HCT116 (cell line): ENCODE measurements around the gene CHD1. TPM values are rescaled to one million over a fixed set of nuclear protein-coding genes. Genes with fewer than 3 reads are reported as not detected.

Experiments
- ATAC-seq: fragments of 200-7000 bp; cut with Tn5 transposase; 2 replicates; pipeline ENCODE4 v1.9.1; 2020; ENCODE audit warnings: mild to moderate bottlenecking, moderate library complexity
- BruUV-seq: library from RNA; stranded (reverse); fragments of 400-500 nt; replicated peaks from 2 replicates; lab custom pipeline; 2021; lab: Mats Ljungman, UMichigan
- CTCF ChIA-PET: fragments of 300-600 bp; sonication (Branson Sonifier 250); formaldehyde crosslinking; loops from one replicate; lab custom pipeline; 2021; ENCODE audit warnings: antibody characterized with exemption; lab: Charles Lee
- POLR2A ChIA-PET: fragments of 300-600, 350-600 bp; sonication (Branson Sonifier 250); formaldehyde crosslinking; loops from one replicate; lab custom pipeline; 2021; ENCODE audit warnings: antibody characterized with exemption; lab: Charles Lee
- RAD21 ChIA-PET, 2 experiments: fragments of 300-600 bp; sonication (Branson Sonifier 250); formaldehyde crosslinking; loops; one replicate each; lab custom pipeline; 2023; ENCODE audit warnings: low total read pairs in 2 of 2; ENCODE audit not compliant: uncharacterized antibody in 2 of 2, unreplicated experiment in 2 of 2, low non-redundant PET in 1 of 2; lab: Charles Lee
- DNase-seq: peaks from one replicate; pipeline ENCODE4 v3.0.0-alpha.2; 2010; ENCODE audit warnings: low read depth, low spot score
- H2AFZ ChIP-seq: fragments of 200-600 bp; shearing (Covaris generic), sonication (generic); 2 replicates; pipeline ENCODE4 v1.6.1; 2017; ENCODE audit warnings: low read depth, mixed run types, mixed read lengths, antibody characterized with exemption, low read length; ENCODE audit not compliant: poor library complexity, severe bottlenecking
- H3K27ac ChIP-seq: 2 replicates; pipeline ENCODE4 v1.5.1; 2012; ENCODE audit warnings: low read depth, low read length
- H3K27me3 ChIP-seq: fragments of 200-600 bp; sonication (generic); 2 replicates; pipeline ENCODE4 v1.6.1; 2016; ENCODE audit warnings: mixed run types, low read length, mixed read lengths; ENCODE audit not compliant: insufficient read depth
- H3K36me3 ChIP-seq, 2 experiments: fragments of 200-500 bp in 1 of 2; fragments of 200-600 bp in 1 of 2; sonication (Bioruptor generic) in 1 of 2; sonication (generic) in 1 of 2; 2 replicates each; pipeline versions ENCODE4 v1.5.1 to v1.6.1; 2014 to 2016; ENCODE audit warnings: low read length in 2 of 2, inconsistent platforms in 1 of 2, mixed read lengths in 1 of 2, mixed run types in 1 of 2; ENCODE audit not compliant: insufficient read depth in 2 of 2, control insufficient read depth in 1 of 2
- H3K4me1 ChIP-seq, 2 experiments: fragments of 200-600 bp in 1 of 2; sonication (generic) in 1 of 2; 2 replicates each; pipeline versions ENCODE4 v1.5.1 to v1.6.1; 2012 to 2017; ENCODE audit warnings: low read length in 2 of 2, inconsistent platforms in 1 of 2, mild to moderate bottlenecking in 1 of 2, mixed read lengths in 1 of 2, mixed run types in 1 of 2, moderate library complexity in 1 of 2; ENCODE audit not compliant: insufficient read depth in 2 of 2, control insufficient read depth in 1 of 2
- H3K4me2 ChIP-seq: fragments of 200-600 bp; sonication (generic); 2 replicates; pipeline ENCODE4 v1.6.1; 2017; ENCODE audit warnings: mixed run types, low read length, mixed read lengths
- H3K4me3 ChIP-seq, 2 experiments: fragments of 200-600 bp in 1 of 2; sonication (generic) in 1 of 2; replicated peaks in 1 of 2; 2 replicates each; pipeline ENCODE4 v1.5.1; 2011 to 2016; ENCODE audit warnings: low read length in 2 of 2, control low read depth in 1 of 2, low read depth in 1 of 2, mild to moderate bottlenecking in 1 of 2, mixed read lengths in 1 of 2, mixed run types in 1 of 2
- H3K79me2 ChIP-seq: fragments of 200-600 bp; sonication (generic); 2 replicates; pipeline ENCODE4 v1.6.1; 2017; ENCODE audit warnings: mild to moderate bottlenecking, mixed run types, low read length, moderate library complexity, mixed read lengths; ENCODE audit not compliant: insufficient read depth
- H3K9ac ChIP-seq: fragments of 200-600 bp; sonication (generic); 2 replicates; pipeline ENCODE4 v1.6.1; 2016; ENCODE audit warnings: low read length, mixed read lengths
- H3K9me2 ChIP-seq: fragments of 200-600 bp; sonication (generic), shearing (Covaris generic); 2 replicates; pipeline ENCODE4 v1.6.1; 2017; ENCODE audit warnings: mixed run types, mild to moderate bottlenecking, moderate library complexity; ENCODE audit not compliant: insufficient read depth
- H3K9me3 ChIP-seq, 2 experiments: fragments of 200-500 bp in 1 of 2; fragments of 200-600 bp in 1 of 2; sonication (Bioruptor generic) in 1 of 2; sonication (generic) in 1 of 2; 2 replicates each; pipeline ENCODE4 v1.6.1; 2014 to 2017; ENCODE audit warnings: low read length in 2 of 2, mixed read lengths in 2 of 2, inconsistent platforms in 1 of 2, low read depth in 1 of 2, mild to moderate bottlenecking in 1 of 2, mixed run types in 1 of 2, moderate library complexity in 1 of 2; ENCODE audit not compliant: control insufficient read depth in 1 of 2, insufficient read depth in 1 of 2
- H4K20me1 ChIP-seq: fragments of 200-600 bp; sonication (generic), shearing (Covaris generic); 2 replicates; pipeline ENCODE4 v1.6.1; 2017; ENCODE audit warnings: mixed run types, mild to moderate bottlenecking, moderate library complexity; ENCODE audit not compliant: insufficient read depth
- EGR1 ChIP-seq: IDR thresholded peaks from 2 replicates; pipeline ENCODE4 v1.6.1; 2012; ENCODE audit warnings: low read depth
- EZH2 ChIP-seq: fragments of 200-600 bp; sonication (generic); IDR thresholded peaks from 2 replicates; pipeline ENCODE4 v1.6.1; 2017; ENCODE audit warnings: antibody characterized with exemption, mixed run types
- POLR2A ChIP-seq: IDR thresholded peaks from 2 replicates; pipeline ENCODE4 v1.7.0; 2011; ENCODE audit warnings: borderline replicate concordance; ENCODE audit not compliant: insufficient read depth, insufficient read length; ENCODE audit errors: extremely low read depth
- POLR2AphosphoS5 ChIP-seq: IDR thresholded peaks from 2 replicates; pipeline ENCODE4 v1.6.1; 2011; ENCODE audit warnings: mild to moderate bottlenecking, low read depth, low read length, moderate library complexity
- TCF7L2 ChIP-seq: IDR thresholded peaks from 2 replicates; pipeline ENCODE4 v1.7.0; 2011; ENCODE audit warnings: borderline replicate concordance, inconsistent platforms; ENCODE audit not compliant: insufficient read depth, insufficient read length; ENCODE audit errors: extremely low read depth
- intact Hi-C: fragments of 100-400 bp; cut with micrococcal nuclease; formaldehyde crosslinking; loops from 2 replicates; pipeline ENCODE4 v1.10.0; 2022
- total RNA-seq: library from RNA; stranded (reverse); gene quantifications from one replicate; pipeline ENCODE4 v1.2.1, GENCODE V29; 2021; ENCODE audit not compliant: unreplicated experiment
- TF ChIP-seq, protein P1 (sequence below): IDR thresholded peaks from 2 replicates; pipeline ENCODE4 v1.6.1; 2011; ENCODE audit warnings: mild to moderate bottlenecking, low read length, moderate library complexity; ENCODE audit not compliant: insufficient replicate concordance; ENCODE audit errors: extremely low read depth

Gene CHD1
- total RNA-seq, 1 experiment from 2014 or later, result 43.9 TPM

DNA sequence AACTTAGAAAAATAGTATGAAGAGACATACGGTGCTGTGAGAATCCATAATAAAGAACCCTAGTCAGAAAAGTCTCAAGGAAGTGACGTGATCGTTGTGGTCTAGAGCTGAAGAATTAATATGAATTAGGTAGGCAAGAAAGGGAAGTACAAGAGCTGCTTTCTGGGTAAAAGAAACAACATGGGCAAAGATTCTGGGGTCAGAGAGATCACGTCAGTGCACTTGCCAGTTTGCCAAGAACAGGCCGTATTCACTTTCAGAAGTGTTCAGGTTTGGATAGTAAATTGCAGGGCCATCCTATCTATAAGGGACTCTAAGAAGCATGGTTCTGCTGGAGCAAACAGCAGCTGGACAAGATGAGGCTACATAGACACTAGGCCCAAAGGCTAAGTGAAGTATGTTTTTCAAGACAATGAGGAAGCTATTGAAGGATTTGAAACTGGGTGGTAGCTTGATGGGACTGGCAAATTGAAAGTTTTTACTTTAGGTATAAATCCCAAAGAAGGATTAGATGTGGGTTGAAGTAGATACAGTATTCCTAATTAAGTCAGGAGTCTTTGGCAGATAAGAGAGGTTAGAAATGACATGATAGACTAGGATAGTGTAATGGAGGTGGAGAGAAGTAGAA is 4.8 kb upstream of the CHD1 start (continued):
- TF ChIP-seq EZH2, result no peak
- TF ChIP-seq, protein P1, sequence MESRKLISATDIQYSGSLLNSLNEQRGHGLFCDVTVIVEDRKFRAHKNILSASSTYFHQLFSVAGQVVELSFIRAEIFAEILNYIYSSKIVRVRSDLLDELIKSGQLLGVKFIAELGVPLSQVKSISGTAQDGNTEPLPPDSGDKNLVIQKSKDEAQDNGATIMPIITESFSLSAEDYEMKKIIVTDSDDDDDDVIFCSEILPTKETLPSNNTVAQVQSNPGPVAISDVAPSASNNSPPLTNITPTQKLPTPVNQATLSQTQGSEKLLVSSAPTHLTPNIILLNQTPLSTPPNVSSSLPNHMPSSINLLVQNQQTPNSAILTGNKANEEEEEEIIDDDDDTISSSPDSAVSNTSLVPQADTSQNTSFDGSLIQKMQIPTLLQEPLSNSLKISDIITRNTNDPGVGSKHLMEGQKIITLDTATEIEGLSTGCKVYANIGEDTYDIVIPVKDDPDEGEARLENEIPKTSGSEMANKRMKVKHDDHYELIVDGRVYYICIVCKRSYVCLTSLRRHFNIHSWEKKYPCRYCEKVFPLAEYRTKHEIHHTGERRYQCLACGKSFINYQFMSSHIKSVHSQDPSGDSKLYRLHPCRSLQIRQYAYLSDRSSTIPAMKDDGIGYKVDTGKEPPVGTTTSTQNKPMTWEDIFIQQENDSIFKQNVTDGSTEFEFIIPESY, result no peak

DNA sequence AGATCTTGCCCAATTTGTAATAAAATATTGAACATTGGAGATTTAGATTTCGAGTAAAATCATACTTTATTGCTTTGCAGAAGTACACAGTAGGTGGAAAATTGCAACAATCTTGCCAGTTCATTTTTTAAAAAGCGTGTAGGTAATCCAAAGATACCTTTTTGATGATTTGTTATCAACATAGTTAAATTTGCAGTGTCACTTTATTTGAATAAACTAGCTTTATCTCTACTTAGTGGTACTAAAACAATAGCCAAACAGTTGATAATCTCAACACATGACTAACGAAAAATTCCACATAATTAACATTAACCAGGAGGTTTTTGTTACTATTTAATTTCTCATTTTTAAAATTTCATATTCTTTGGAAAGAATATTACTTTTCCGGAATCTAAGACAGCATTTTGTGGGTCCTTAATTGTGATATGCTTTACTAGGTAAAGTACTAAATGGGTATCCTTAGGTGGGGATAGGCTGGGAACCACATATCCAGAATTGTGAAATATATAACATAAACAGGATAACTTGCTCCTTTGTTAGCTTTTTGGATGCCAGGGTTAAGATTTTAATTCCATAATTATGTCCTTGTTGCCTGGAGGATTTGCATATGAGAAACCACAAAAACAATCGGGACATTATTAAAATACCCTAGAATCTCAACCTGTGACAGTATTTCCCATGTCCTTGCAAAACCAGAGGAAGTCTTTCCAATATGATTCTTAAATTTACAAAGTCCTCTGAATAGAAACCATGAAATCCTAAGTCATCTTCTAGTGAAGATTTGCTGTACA is 2.4 kb upstream of the CHD1 start:
- ChIA-PET RAD21 (no interaction called here), POLR2A (no interaction called here)
- ATAC-seq, result no peak

More for the DNA sequence above, 2.4 kb upstream of the CHD1 start:
- CTCF ChIA-PET, result no interaction called here
- DNase-seq, result no peak
- peaks cover 0 to 1% of the 10 kb centered on the region in 2 experiments; a peak in 2 of 4 replicates for H3K36me3 ChIP-seq
- H4K20me1 ChIP-seq, result peaks cover 13% of the 10 kb centered on the region; the same call in 1 of the 2 replicates
- H3K79me2 ChIP-seq, result peaks cover 39% of the 10 kb centered on the region
- H3K4me1 ChIP-seq, result peaks cover 12 to 22% of the 10 kb centered on the region in 2 experiments
- BruUV-seq, result no TSS peak
- H3K4me2 ChIP-seq, result peak overlapping the region; percentile 82; the same call in 1 of the 2 replicates
- intact Hi-C loops, result no loop called here
- H3K9me2 ChIP-seq, result no peaks in the 10 kb centered on the region
- no peaks in the 10 kb centered on the region for H3K9me3 ChIP-seq
- TF ChIP-seq POLR2A (no peak), TCF7L2 (no peak), POLR2AphosphoS5 (no peak), EGR1 (no peak)
- TF ChIP-seq, all 23 proteins: peak for 0
- Histone ChIP-seq H3K9ac (no peak overlapping the region), H3K27ac (no peak overlapping the region), H2AFZ (no peak overlapping the region), H3K4me3 (no peak overlapping the region), H3K27me3 (no peaks in the 10 kb centered on the region)
